Measurements from ENCODE around the gene NUDT19. TPM values are rescaled to one million over a fixed set of nuclear protein-coding genes. Genes with fewer than 3 reads are reported as not detected.
"Not testable (repeated sequence)": the region's sequence is repeated elsewhere in the genome, so short reads cannot be mapped to it uniquely, and the experiment has no call there.

NUDT19 gene
- total RNA-seq, 1 donor from 2014 or later, result 5.1 TPM

DNA sequence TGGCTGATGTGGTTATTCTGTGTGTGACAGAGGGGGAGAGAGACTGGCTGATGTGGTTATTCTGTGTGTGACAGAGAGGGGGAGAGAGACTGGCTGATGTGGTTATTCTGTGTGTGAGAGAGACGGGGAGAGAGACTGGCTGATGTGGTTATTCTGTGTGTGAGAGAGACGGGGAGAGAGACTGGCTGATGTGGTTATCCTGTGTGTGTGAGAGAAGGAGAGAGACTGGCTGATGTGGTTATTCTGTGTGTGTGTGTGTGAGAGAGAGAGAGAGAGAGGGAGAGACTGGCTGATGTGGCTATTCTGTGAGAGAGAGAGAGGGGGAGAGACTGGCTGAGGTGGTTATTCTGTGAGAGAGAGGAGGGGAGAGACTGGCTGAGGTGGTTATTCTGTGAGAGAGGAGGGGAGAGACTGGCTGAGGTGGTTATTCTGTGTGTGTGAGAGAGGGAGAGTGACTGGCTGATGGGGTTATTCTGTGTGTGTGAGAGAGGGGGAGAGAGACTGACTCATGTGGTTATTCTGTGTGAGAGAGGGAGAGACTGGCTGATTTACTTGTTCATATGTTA is 55.1 kb downstream of the NUDT19 start:
- ATAC-seq; intact Hi-C loops (cut with DNase I); DNase-seq (ENCODE audit: low spot score): not testable (repeated sequence)

DNA sequence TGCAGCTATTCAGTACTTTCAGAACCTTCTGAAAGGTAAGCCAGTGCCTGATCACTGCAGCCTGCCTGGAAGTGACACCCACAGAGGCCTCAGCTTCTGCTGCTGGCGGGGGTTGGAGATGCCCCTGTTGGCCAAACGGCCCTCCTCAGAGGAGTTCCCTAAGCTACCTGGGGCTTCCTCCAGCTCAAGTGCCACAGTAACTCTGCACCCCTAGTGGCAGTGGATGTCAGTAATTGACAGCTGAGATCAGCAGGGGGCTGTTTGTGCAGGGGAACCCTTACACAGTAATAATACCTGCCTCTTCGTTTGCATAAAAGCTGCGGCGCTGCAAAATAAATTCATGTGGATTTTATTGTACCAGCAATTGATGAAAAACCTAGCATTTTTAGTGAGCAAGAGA is 56.9 kb downstream of the NUDT19 start:
- DNase-seq (ENCODE audit: low spot score), result no peak
- no peak for ATAC-seq
- intact Hi-C loops (cut with DNase I), result no loop called here

DNA sequence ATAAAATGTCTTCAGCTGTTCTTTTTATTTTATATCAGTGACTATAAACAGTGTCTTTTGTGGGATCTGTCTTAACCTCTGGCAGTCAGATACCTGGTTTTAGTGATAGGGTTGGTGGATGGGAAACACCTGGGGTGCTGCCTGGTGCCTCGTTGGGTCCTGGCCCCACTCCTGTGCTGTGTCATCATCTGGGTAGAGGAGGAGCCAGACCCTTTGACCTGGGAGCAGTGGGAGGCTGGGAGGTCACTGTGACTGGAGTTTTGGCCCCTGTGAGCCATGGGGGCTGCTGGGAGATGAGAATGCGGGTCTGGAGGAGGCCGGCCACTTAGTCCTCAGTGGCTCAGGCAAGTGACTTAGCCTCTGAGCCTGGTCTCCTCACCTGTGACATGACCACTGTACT is 57.3 kb downstream of the NUDT19 start:
- intact Hi-C loops (cut with DNase I), result no loop called here
- no peak for DNase-seq (ENCODE audit: low spot score)

DNA sequence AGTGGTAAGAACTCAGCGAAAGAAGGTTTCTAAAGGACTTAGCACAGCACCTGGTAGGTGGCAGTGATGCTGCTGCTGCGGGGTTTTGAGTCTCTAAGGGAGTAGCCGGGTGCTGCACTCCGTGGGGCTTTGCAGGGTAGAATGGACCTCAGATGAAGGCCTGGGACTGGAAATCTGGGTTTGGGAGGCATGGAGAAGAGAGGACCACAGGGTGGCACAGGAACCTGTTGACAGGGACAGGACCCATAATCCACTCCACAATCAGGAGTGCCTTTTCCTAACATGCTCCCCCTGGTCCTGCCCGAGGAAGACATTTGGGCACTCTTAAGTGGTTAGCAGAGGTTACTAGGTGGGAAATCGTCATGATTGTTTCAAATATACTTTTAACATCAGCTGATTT is 57.7 kb downstream of the NUDT19 start:
- no peak for DNase-seq (ENCODE audit: low spot score)
- no peak for ATAC-seq
- intact Hi-C loops (cut with DNase I), result no loop called here

More for the DNA sequence above, 57.3 kb downstream of the NUDT19 start:
- no peak for ATAC-seq

DNA sequence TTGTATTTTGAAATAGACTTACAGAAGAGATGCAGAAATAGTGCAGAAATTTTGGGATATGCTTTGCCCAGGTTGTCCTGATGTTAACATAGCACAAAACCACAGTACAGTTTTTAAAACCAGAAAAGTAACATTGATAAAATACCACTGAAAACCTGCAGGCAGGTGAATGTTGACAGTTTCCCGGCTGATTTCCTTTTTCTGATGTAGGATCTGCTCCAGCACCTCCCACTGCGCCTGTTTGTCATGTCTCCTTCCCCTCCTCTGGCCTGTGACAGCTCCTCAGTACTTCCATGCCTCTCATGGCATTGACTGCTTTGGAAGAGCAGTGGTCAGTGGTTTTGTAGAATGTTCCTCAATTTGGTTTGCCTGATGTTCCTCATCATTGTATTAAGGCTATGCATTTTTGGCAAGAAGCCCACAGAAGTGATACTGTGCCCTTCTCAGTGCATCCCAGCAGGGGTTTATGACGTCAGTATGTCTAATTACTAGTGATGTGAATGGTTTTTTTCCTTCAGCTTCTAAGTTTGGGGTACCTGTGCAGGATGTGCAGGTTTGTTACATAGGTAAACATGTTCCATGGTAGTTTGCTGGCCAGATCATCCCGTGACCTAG is 58.9 kb downstream of the NUDT19 start:
- intact Hi-C loops (cut with DNase I), result no loop called here
- DNase-seq (ENCODE audit: low spot score) (no peak), ATAC-seq (no peak)

DNA sequence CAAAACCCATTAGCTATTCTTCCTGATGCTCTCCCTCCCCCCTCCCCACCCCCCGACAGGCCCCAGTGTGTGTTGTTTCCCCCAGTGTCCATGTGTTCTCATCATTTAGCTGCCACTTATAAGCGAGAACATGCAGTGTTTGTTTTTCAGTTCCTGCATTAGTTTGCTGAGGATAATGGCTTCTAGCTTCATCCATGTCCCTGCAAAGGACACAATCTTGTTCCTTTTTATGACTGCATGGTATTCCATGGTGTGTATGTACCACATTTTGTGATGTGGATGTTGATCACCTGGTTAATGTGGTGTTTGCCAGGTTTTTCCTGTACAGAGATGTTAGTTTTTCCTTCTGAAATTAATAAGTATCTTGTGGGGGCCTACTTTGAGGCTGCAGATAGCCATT is 59.4 kb downstream of the NUDT19 start:
- ATAC-seq, result no peak
- no peak for DNase-seq (ENCODE audit: low spot score)

DNA sequence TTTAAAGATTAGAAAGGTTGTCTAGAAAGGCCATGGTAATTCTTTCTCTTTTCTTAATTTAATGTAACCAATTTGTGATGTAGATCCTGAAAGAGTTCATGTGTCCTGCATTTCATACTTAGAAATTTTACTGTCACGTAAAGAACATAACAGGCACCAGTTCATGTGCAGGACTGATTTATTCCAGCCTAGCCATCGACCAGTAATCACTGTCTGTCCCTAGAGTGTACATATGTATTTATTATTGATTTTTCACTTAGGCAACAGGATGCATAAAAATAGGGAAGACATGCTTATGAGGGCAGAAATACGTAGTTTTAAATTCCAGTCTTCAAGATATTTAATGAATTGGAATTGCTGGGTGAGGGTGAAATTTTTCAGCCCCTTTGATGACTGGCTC is 65.6 kb downstream of the NUDT19 start:
- no peak for ATAC-seq
- intact Hi-C loops (cut with DNase I), result no loop called here
- DNase-seq (ENCODE audit: low spot score), result no peak

More for the DNA sequence above, 59.4 kb downstream of the NUDT19 start:
- intact Hi-C loops (cut with DNase I), result no loop called here

Other genes starting within 250 kb of the NUDT19 start
- 64.3 TPM for gene PDCD5, start 110.6 kb upstream of the NUDT19 start, total RNA-seq
- gene ANKRD27, start 16.6 kb upstream of the NUDT19 start, total RNA-seq, result 37.9 TPM
- 0.13 TPM for gene RGS9BP, start 16.0 kb upstream of the NUDT19 start, total RNA-seq
- gene TDRD12, start 27.9 kb downstream of the NUDT19 start, total RNA-seq, result 0.40 TPM
- 0.89 TPM for gene SLC7A9, start 177.9 kb downstream of the NUDT19 start, total RNA-seq

Data from sciatic nerve (tissue), 2 donors.